ENCODE results near the gene EWSR1.

EWSR1 gene

GRCh38 chr22:29325356-29325755 is 57.3 kb downstream of the EWSR1 start:
- DNase-seq, result no peak

DNA sequence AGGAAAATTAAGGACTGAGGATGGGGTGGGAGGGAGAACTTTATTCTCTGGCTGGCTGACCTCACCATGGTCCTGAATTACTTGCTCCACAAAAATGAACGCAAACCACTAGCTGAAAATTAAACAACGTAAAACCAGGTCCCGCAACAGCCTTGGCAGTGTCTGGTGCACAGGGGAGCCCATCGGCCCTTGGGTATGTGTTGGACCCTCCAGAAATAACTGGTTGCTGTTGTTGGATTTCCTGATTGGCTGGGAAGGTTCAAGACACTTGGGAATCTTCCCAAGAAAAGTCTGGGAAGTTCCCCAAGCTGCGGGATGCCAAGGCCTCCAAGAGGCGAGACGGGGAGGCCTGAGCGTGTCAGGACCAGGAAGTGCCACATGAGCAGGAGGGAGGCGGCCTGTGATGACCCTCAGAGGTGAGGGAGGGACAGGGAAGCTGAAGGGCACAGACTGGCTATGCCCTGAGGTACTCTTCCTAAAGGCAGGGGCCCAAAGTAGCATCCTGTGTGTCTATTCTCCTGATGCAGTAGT is 57.8 kb downstream of the EWSR1 start:
- no peak for DNase-seq

- DNase-seq, result no peak
These were observed 58.4 kb downstream of the EWSR1 start for GRCh38 chr22:29326481-29326880.

- DNase-seq, result no peak
These were observed 59.2 kb downstream of the EWSR1 start for GRCh38 chr22:29327089-29327764.

- no peak for DNase-seq
These were observed 60.0 kb downstream of the EWSR1 start for GRCh38 chr22:29328055-29328454.

DNA sequence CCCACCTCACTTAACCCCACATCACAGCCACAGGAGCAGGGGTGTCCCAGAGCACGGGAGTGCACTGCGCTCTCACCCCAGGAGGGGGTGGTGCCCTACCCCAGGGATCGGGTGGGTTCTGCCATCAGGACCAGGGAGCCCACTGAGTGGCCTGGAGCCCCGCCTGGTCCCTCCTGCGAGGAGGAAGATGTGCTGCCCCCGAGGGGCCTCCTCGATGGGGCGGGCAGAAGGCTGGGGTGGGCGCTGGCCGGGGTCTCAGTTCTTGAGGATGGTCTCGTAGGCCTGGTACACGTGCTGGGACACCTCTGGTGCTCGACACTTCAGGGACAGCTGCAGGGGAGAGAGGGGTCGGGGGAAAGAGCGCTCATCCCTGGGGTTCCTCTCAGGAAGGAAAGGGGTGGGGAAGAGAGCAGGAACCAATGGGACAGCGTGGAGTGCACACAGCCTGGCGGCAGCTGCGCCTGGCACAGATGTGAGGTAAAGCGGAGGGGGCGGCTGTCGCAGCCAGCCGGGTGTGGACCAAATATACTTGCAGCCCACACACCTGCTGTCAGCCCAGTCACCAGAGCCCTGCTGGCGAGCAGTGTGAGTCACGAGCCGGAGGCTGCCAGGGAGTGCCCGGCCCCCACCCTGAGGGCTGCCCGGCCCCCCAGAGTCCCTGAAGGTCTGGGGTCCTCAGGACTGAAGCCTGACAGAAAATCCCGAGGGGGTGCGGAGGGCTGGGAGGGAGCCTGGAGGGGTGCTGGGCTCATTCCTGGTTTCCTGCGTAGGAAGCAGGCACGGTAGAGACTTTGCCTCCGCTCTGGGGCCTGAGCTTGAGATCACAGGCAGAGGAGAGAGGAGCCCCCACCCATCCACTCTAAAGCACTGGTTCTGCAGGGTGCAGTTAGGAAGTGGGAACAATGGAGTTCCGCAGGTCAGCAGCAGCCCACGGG is 60.8 kb downstream of the EWSR1 start:
- DNase-seq, result no peak

DNA sequence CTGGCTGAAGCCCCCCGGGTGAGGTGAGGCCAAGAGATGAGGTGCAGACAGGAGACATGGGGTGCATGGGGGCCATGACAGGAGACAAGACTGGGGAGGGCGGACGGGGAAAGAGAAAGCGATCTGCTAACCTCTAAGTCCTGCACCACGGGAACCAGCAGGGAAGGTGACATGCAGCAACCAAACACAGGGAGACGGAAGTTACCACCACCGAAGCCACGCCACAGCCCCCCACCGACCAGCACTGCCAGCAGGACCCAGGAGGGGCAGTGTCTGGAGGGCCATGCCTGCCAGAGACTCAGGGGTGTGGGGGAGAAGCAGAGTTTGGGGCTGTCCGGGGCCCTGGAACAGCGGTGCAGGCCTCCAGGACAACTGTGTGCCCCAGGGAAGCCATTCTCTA is 61.5 kb downstream of the EWSR1 start:
- no peak for DNase-seq

- DNase-seq, result no peak
These were observed 62.2 kb downstream of the EWSR1 start for GRCh38 chr22:29330291-29330690.

DNA sequence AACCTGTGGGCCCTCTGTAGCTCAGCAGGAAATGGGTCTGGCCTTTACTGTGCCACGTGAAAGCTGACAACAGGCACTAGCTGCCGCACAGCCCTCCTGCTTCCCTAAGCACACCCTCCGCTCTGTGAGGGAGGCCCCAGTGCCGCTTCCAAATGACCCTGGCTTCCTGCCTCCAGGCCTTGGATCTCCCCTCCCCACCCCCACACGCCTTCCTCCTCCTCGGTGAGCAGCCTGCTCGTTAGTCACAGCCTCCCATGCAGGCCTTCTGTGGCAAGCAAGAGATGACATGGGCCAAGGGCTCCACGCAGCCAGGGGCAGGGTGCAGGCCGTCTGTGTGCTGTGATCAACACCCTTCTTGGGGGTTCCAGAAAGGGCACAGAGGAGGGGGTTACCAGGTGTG is 62.7 kb downstream of the EWSR1 start:
- no peak for DNase-seq

- DNase-seq, result no peak
These were observed 63.1 kb downstream of the EWSR1 start for GRCh38 chr22:29331213-29331612.

DNA sequence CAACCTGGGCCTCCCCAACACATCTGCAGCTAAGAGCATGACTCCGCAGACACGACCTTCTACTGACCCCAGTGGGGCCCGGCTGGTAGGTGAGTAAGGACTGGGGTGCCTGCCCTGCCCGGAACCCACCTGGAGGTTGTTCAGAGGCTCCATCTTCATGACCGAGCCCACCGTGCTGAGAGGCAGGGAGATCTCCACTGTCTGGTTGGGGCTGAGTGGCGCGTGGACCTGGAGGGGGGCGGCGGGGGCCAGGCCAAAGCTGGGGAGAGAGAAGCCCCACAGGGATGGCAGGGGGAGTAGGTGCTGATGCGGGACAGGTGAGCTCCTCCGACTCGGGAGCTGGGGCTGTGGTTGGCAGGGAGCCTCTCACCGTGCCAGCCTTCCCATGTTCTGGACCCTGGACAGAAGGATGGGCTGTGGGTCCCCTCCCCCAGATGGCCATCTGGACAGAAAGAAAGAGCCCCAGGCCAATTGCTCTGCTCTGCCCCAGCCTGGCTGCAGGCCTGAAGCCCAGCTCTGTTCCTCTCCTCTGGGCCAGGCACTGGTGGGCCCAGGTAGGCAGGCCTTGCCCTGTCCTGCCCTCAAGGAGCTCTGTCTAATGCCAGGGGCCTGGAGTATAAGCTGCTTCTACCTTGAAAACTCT is 63.7 kb downstream of the EWSR1 start:
- no peak for DNase-seq

DNA sequence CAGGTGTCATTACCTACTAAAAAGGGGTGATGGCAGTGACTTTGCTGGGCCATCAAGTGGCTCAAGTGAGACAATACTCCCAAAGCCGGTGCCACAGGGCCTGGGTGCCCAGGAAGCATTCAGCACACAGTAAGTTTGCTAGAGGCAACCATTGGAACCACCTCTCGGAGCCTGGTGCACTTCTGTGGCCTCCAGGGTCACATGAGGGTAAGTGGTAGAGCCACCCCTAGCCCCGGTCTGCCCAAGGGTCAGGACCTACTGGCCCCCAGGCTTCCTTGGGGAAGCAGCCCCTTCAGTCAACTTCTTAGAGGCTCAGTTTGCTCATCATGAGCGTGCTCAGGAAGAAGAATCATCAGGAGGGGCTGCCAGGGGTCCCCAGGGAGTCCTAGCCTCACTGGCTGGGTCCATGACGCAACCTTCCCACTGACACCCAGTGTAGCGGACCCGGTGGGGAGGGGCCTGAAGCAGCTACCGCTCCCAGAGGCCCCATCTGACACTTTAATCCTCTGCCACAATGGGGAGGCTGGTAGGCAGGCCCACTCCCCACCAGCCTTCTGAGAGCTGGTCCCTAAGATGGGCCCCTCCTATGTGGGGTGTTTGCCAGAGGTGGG is 64.9 kb downstream of the EWSR1 start:
- DNase-seq, result no peak

DNA sequence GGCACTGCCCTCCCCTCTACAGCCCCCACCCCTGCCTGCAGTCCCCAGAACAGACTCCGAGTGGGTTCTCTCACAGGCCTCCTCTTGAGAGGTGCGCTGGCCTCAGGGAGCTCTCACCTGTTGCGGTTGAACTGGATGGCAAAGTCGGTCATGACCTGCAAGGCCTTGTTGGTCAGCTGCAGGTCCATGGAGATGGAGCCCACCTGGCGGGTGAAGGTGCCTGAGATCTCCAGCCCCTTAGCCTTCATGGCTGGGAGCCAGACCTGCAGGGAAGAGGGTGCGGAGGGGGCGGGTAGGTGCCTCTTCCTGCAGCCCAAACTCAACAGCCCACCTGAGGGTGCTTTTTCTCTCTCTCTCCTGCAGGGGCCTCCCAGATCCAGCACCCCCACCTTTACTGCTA is 66.1 kb downstream of the EWSR1 start:
- DNase-seq, result no peak

GRCh38 chr22:29334696-29335344 is 66.8 kb downstream of the EWSR1 start:
- no peak for DNase-seq

- DNase-seq, result no peak
These were observed 67.6 kb downstream of the EWSR1 start for GRCh38 chr22:29335656-29336055.

DNA sequence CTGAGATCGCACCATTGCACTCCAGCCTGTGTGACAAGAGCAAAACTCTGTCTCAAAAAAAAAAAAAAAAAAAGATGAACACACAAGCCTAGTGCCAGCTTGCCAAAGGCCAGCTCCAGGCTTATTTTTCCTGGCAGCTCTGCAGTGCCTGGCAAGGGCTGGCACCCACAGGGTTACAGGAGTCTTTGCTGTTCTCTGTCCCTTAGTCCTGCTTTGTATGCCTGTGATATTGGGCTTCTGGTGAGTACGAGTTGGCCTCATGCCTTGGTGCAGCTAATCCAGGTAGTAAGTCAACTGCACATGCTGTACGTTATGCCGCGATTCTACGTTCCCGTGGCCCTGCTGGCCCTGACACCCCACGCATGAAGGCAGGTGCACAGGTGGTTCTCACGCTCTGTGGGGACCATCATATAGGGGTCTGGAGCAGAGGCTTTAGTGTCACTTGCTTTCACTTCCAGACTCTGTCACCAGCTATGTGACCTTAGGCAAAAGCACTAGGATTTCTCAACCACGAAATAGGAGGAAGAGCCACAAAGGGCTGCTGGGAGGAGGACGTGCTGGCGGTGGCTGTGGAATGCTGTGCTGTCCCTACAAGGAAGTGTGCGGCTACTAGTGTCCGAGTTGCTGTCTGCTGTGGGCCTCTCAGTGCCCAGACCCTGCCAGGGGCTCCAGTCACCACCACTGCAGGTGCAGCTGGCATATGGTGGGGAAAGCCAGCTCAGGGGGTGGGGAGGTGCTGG is 68.9 kb downstream of the EWSR1 start:
- DNase-seq, result no peak

DNA sequence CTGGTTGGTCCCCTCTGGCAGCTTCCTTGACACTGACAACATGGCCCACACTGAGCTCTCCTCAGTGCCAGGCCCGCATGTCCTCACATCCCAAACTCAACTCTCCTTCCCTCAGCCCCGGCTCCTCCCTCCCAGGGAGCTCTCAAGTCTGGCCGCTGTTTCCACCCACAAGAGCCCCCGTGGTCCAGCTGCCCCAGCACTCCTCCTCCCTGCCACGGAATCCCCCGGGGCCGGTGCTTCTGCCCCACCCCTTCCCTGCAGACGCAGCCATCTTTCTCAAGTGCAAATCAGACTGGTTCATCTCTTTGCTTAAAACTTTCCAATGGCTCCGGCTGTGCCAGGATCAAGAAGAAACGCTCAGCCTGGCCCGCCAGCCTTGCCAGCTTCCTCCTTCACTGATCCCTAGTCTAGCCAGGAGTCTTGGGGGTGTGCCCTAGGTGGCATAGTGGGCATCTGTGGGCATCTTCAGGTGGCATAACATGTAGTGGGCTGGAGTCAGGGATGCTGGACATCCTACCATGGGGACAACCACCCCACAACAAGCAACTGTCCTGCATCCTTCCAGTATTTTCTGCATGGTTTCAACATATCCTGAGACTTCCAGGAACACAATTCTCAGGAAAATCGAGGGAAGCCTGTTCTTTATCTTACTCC is 69.7 kb downstream of the EWSR1 start:
- no peak for DNase-seq

GRCh38 chr22:29338398-29338797 is 70.3 kb downstream of the EWSR1 start:
- no peak for DNase-seq

DNA sequence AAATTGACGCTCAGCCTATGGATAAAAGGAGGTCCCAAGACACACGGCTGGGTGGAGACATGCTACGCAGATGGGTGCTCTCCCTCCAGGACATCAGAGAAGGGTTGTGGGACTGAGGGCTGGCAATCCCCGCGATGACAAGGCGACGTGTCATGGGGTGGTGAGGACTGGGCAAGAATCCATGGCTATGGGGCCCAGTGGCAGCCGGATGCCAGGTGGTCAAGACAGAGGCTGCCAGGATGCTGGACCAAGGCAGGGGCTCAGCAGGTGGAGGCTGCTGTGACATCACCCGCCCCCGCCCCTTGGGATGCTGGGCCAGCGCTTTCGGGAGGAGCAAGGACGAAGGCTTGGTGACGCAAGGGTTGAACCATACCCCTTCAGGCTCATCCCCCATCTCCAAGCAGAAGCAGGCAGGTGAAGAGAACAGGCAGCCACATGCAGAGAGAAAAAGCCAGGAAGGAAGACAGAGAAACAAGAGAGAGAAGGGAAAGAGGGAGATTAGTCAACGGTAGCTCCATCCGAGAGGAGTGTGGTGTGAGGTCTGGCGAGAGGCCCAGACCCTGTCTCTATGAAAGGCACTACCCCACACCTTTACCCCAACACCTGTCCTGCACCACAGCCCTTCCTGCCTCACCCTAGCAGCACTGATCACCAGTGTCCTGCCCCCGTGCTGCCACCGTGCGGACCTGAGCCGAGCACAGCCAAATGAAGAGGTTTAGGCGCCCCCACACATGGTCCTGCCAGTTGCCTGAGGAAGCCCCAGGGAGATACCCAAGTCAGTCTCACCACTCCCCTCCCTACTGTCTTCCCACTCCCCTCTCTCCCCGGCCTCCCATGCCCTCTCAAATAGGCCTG is 71.5 kb downstream of the EWSR1 start:
- DNase-seq, result no peak

DNA sequence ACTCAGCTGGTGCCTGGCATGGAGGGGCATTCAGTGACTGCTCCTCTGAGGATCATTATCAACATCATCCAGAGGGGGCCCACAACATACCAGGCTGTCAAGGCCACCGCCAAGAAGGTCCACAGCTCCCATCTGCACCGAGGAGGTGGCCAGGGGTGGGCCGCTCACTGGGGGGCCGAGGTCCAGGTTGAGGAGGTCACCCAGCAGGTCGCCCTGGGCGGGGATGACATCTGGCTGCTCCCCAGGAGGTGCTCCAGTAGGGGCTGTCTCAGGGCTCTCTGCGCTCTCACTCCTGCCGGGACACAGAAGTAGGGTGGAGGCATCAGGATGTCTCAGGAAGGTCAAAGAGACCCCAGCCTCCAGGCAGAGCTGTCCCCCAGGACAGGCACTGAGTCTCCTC is 72.5 kb downstream of the EWSR1 start:
- no peak for DNase-seq

Data from stimulated activated CD4-positive, alpha-beta T cell treated with anti-CD3 and anti-CD28 coated beads, Interleukin-2, amount 100 ng/mL, for 24 hours (primary cell).